ENCODE data around the gene DHRS2.

GRCh38 chr14:23621204-23621931, 14.8 kb upstream of the DHRS2 start:
- TF ChIP-seq CTCF (IDR thresholded peaks at IDR 0.05) (no peak), POLR2A (IDR thresholded peaks at IDR 0.05) (no peak)
